Aorta (tissue), 5 donors: Measurements from ENCODE around the gene RARB. TPM values are rescaled to one million over a fixed set of nuclear protein-coding genes. Genes with fewer than 3 reads are reported as not detected.

Experiments
- ATAC-seq: fragments of 200-7000 bp; cut with Tn5 transposase; one replicate; pipeline ENCODE4 v1.9.1; 2022; ENCODE audit warnings: moderate library complexity; ENCODE audit not compliant: low FRiP score
- DNase-seq, 2 donors: peaks; one replicate each; pipeline ENCODE4 v3.0.0-alpha.2; 2020
- H3K27ac ChIP-seq, 2 donors: one replicate each; pipeline ENCODE4 v1.5.1; 2013; ENCODE audit warnings: low read length in 2 of 2, mild to moderate bottlenecking in 2 of 2, moderate library complexity in 2 of 2, control low read depth in 1 of 2, inconsistent platforms in 1 of 2, low read depth in 1 of 2
- H3K27me3 ChIP-seq, 2 donors: one replicate each; pipeline ENCODE4 v1.6.1; 2013; ENCODE audit warnings: control low read depth in 1 of 2, low read length in 1 of 2, mild to moderate bottlenecking in 1 of 2, moderate library complexity in 1 of 2; ENCODE audit not compliant: insufficient read depth in 2 of 2, control insufficient read depth in 1 of 2
- H3K36me3 ChIP-seq, 2 donors: one replicate each; pipeline ENCODE4 v1.6.1; 2013; ENCODE audit warnings: control low read depth in 1 of 2, low read length in 1 of 2, mild to moderate bottlenecking in 1 of 2; ENCODE audit not compliant: insufficient read depth in 2 of 2, control insufficient read depth in 1 of 2
- H3K4me1 ChIP-seq, 2 donors: one replicate each; pipeline ENCODE4 v1.6.1; 2013; ENCODE audit warnings: low read length in 2 of 2, control low read depth in 1 of 2, mild to moderate bottlenecking in 1 of 2, moderate library complexity in 1 of 2; ENCODE audit not compliant: insufficient read depth in 2 of 2, control insufficient read depth in 1 of 2
- H3K4me3 ChIP-seq, 2 donors: one replicate each; pipeline ENCODE4 v1.5.1; 2013; ENCODE audit warnings: low read length in 2 of 2, control low read depth in 1 of 2, mild to moderate bottlenecking in 1 of 2
- H3K9me3 ChIP-seq: one replicate; pipeline ENCODE4 v1.6.1; 2013; ENCODE audit warnings: mild to moderate bottlenecking, low read length; ENCODE audit not compliant: control insufficient read depth
- WGBS, 2 donors: extraction: QIAGEN DNeasy Blood & Tissue Kit; methylation state at CpG; one replicate each; pipeline ENCODE4 v1.1.7; 2013; 5-methylcytosine and 5-hydroxymethylcytosine counted together
- intact Hi-C, 2 donors: fragments of 100-400 bp; cut with DNase I; formaldehyde crosslinking; loops; one replicate each; pipeline versions ENCODE4 v1.14.2 to v1.15.0; 2022
- polyA plus RNA-seq, 2 donors: library from polyadenylated mRNA; stranded (reverse); fragments of 200-250 nt; gene quantifications; one replicate each; pipeline ENCODE4 v1.2.3, GENCODE V29; 2013
- total RNA-seq, 2 donors: library from RNA; stranded (reverse); fragmentation: NEBNext Ultra II Directional; extraction: Animal tissue kit (Norgen Biotek cat#: 25700); gene quantifications; one replicate each; pipeline ENCODE4 v1.2.1, GENCODE V29; 2021
- donor health status: healthy with polysubstance abuse.
- donor health status: Bipolar disorder and iron deficiency.
- donor health status: DM: no; HTN: no; CAD: no.
- donor health status: DM: no; HTN: no; CAD: no.
- donor health status: DM: yes; HTN: yes; CAD: no.

RARB gene
- total and polyA plus RNA-seq, 4 donors: 1.6 to 7.0 (median 4.4) TPM

- peak; percentile 20 for ATAC-seq
- H3K4me3 ChIP-seq: no peak overlapping the region
These were observed 5.8 kb downstream of the RARB start for GRCh38 chr3:25433868-25434267.

GRCh38 chr3:25437953-25438352, 9.9 kb downstream of the RARB start:
- intact Hi-C loops: no loop called here
- 73 to 76% methylated on average over 6 of the region's 6 CpGs for WGBS, 2 donors
- DNase-seq (no peak), ATAC-seq (no peak)
- Histone ChIP-seq H3K36me3 (no peaks in the 10 kb centered on the region), H3K4me1 (no peaks in the 10 kb centered on the region), H3K27ac (no peak overlapping the region), H3K4me3 (no peak overlapping the region), H3K9me3 (no peaks in the 10 kb centered on the region), H3K27me3 (no peaks in the 10 kb centered on the region)

More at GRCh38 chr3:25433868-25434267, 5.8 kb downstream of the RARB start:
- H3K9me3 ChIP-seq: no peaks in the 10 kb centered on the region
- H3K4me1 ChIP-seq: no peaks in the 10 kb centered on the region
- intact Hi-C loops: no loop called here
- 12 to 36% methylated on average over 5 of the region's 5 CpGs for WGBS, 2 donors
- H3K27ac ChIP-seq: no peak overlapping the region
- H3K27me3 ChIP-seq: no peaks in the 10 kb centered on the region
- no peak for DNase-seq
- H3K36me3 ChIP-seq: no peaks in the 10 kb centered on the region

- H3K4me1 ChIP-seq: no peaks in the 10 kb centered on the region
- WGBS, 2 donors: 80 to 85% methylated on average over 6 of the region's 6 CpGs
- H3K36me3 ChIP-seq: no peaks in the 10 kb centered on the region
- H3K27me3 ChIP-seq: no peaks in the 10 kb centered on the region
- DNase-seq (no peak), ATAC-seq (no peak)
- H3K27ac ChIP-seq: no peak overlapping the region
- no peaks in the 10 kb centered on the region for H3K9me3 ChIP-seq
- no peak overlapping the region for H3K4me3 ChIP-seq
- intact Hi-C loops: no loop called here
These were observed 10.9 kb downstream of the RARB start for GRCh38 chr3:25438791-25439555.

- Histone ChIP-seq H3K36me3 (no peaks in the 10 kb centered on the region), H3K27ac (no peak overlapping the region), H3K4me1 (no peaks in the 10 kb centered on the region), H3K4me3 (no peak overlapping the region), H3K9me3 (no peaks in the 10 kb centered on the region), H3K27me3 (no peaks in the 10 kb centered on the region)
- intact Hi-C loops: no loop called here
- WGBS, 2 donors: 96% methylated on average over 17 of the region's 17 CpGs
- DNase-seq (no peak), ATAC-seq (no peak)
These were observed 13.3 kb downstream of the RARB start for GRCh38 chr3:25441234-25441856.

- Histone ChIP-seq H3K4me3 (no peak overlapping the region), H3K9me3 (no peaks in the 10 kb centered on the region), H3K4me1 (no peaks in the 10 kb centered on the region), H3K27ac (no peak overlapping the region), H3K27me3 (no peaks in the 10 kb centered on the region), H3K36me3 (no peaks in the 10 kb centered on the region)
- 83 to 86% methylated on average over 3 of the region's 3 CpGs for WGBS, 2 donors
- intact Hi-C loops: no loop called here
- DNase-seq (no peak), ATAC-seq (no peak)
These were observed 14.4 kb downstream of the RARB start for GRCh38 chr3:25442486-25442885.

GRCh38 chr3:25444273-25444672, 16.2 kb downstream of the RARB start:
- H3K4me1 ChIP-seq: no peaks in the 10 kb centered on the region

GRCh38 chr3:25445731-25446130, 17.7 kb downstream of the RARB start:
- Histone ChIP-seq H3K27ac (no peak overlapping the region), H3K27me3 (no peaks in the 10 kb centered on the region), H3K4me3 (no peak overlapping the region), H3K9me3 (no peaks in the 10 kb centered on the region), H3K36me3 (no peaks in the 10 kb centered on the region), H3K4me1 (no peaks in the 10 kb centered on the region)
- ATAC-seq (no peak), DNase-seq (no peak)
- intact Hi-C loops: no loop called here
- 59 to 60% methylated on average over 4 of the region's 4 CpGs for WGBS, 2 donors

More at GRCh38 chr3:25444273-25444672, 16.2 kb downstream of the RARB start:
- H3K27me3 ChIP-seq: no peaks in the 10 kb centered on the region
- intact Hi-C loops: no loop called here
- H3K9me3 ChIP-seq: no peaks in the 10 kb centered on the region
- no peak overlapping the region for H3K27ac ChIP-seq
- DNase-seq (no peak), ATAC-seq (no peak)
- 40 to 50% methylated on average over 2 of the region's 2 CpGs for whole genome bisulfite sequencing, 2 donors
- no peak overlapping the region for H3K4me3 ChIP-seq
- H3K36me3 ChIP-seq: no peaks in the 10 kb centered on the region

- no peaks in the 10 kb centered on the region for H3K9me3 ChIP-seq
- DNase-seq: no peak
- no peak for ATAC-seq
- H3K27me3 ChIP-seq: no peaks in the 10 kb centered on the region
- no peaks in the 10 kb centered on the region for H3K36me3 ChIP-seq
- intact Hi-C loops: no loop called here
- WGBS, 2 donors: 85 to 90% methylated on average over 3 of the region's 3 CpGs
- no peak overlapping the region for H3K27ac ChIP-seq
- H3K4me1 ChIP-seq: no peaks in the 10 kb centered on the region
- H3K4me3 ChIP-seq: no peak overlapping the region
These were observed 19.2 kb downstream of the RARB start for GRCh38 chr3:25447285-25447684.

- 97 to 98% methylated on average over 3 of the region's 3 CpGs for WGBS, 2 donors
- no peak overlapping the region for H3K27ac ChIP-seq
These were observed 19.9 kb downstream of the RARB start for GRCh38 chr3:25447925-25448324.

More at GRCh38 chr3:25447925-25448324, 19.9 kb downstream of the RARB start:
- no peak overlapping the region for H3K4me3 ChIP-seq
- H3K4me1 ChIP-seq: no peaks in the 10 kb centered on the region
- ATAC-seq (no peak), DNase-seq (no peak)
- no peaks in the 10 kb centered on the region for H3K27me3 ChIP-seq
- no peaks in the 10 kb centered on the region for H3K36me3 ChIP-seq
- H3K9me3 ChIP-seq: no peaks in the 10 kb centered on the region
- intact Hi-C loops: no loop called here
